ENCODE measurements around the gene WDR70. TPM values are rescaled to one million over a fixed set of nuclear protein-coding genes. Genes with fewer than 3 reads are reported as not detected.

Gene WDR70
- 31.3 TPM for total RNA-seq

GRCh38 chr5:37379100-37379628, at the start of gene WDR70:
WDR70 (plus strand) TSS chr5:37379318; CDS start chr5:37379368, 50 bp downstream.

GRCh38 chr5:37370864-37371726, 8.0 kb upstream of the WDR70 start, which contains the start of gene NUP155:
NUP155 (minus strand) TSS chr5:37371106; CDS start chr5:37370977, 129 bp downstream.

Small RNAs within 50 kb of the gene (small RNA-seq; reads per million reads assigned to genes)
- gene RNU6-1190P (ENCODE audit: low replicate concordance) (not detected), gene RNU6-484P (ENCODE audit: low replicate concordance) (not detected)

Other genes with a start within 250 kb of the WDR70 start
- gene CPLANE1, start 129.9 kb upstream of the WDR70 start, total RNA-seq = 36.6 TPM
- gene NUP155, start 8.2 kb upstream of the WDR70 start, total RNA-seq = 41.9 TPM

Data from metanephros (tissue), 2 donors.